ENCODE data around the gene LIMS2.

DNA sequence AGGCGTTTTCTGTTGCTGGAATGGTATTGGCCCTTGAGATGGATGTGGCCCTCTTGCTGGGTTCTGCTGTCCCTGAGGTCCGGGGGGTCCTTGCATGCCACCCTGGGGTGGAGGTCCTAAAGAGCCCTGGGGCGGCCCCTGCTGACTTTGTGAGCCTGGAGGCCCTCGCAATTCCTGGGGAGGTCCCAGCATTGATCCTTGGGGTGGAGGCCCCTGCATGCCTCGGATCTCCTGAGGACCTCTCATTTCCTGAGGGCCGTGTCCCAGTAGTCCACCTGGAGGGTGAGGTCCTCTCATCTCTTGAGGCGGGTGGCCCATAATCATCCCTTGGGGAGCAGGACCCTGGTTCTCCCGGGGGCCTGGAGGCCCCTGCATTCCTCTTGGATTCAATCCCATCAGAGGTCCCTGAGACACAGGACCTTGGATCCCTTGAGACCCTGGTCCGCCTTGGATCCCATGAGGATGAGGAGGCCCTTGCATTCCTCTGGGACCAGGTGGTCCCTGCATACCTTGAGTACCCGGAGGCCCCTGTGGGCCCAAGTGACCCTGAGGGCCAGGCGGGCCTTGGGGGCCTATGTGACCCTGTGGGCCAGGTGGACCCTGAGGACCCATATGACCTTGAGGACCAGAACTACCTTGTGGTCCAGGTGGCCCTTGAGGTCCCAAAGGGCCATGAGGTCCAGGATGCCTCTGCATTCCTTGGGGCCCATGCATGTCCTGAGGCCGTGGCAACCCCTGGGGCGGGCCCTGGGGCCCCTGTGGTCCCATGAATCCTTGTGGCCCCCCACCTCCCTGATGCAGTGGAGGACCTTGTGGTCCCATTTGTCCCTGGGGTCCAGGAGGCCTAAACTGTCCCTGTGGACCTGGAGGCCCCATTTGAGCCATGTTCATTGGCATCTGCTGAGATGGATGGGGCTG lies 44.2 kb upstream of the LIMS2 start:
- TF ChIP-seq YY1 (IDR thresholded peaks at IDR 0.05; ENCODE audit: insufficient read depth, insufficient read length) (no peak), ZNF274 (IDR thresholded peaks at IDR 0.05; ENCODE audit: low read depth, low read length) (no peak), SUZ12 (IDR thresholded peaks at IDR 0.05; ENCODE audit: extremely low read depth, insufficient read depth, insufficient read length) (no peak)

Data from NT2/D1 (cell line).